OCI-LY7 (cell line): ENCODE results near the gene CMTM8.

ENCODE experiments used
- CTCF ChIP-seq: fragments of 200-600 bp; sonication (generic); conservative IDR thresholded peaks from 2 replicates; pipeline ENCODE4 v1.5.1; 2014; ENCODE audit warnings: mild to moderate bottlenecking, antibody characterized with exemption, low read length, moderate library complexity, mixed read lengths
- EZH2phosphoT487 ChIP-seq: fragments of 200-600 bp; sonication (generic); IDR thresholded peaks from 2 replicates; pipeline ENCODE4 v1.6.1; 2018; ENCODE audit warnings: low read depth, borderline replicate concordance, mild to moderate bottlenecking, mixed run types, antibody characterized with exemption, low read length, moderate library complexity, mixed read lengths

GRCh38 chr3:32198714-32199113 is 39.8 kb upstream of the CMTM8 start:
- no peak for TF ChIP-seq CTCF
- no peak for TF ChIP-seq EZH2phosphoT487
